Common myeloid progenitor, CD34-positive (primary cell): ENCODE measurements around the gene RDH11.
"Not testable (repeated sequence)": the region's sequence is repeated elsewhere in the genome, so short reads cannot be mapped to it uniquely, and the experiment has no call there.

Source experiments
- CTCF ChIA-PET: fragments of 350-600 bp; sonication (Branson Sonifier 250); formaldehyde crosslinking; loops from one replicate; lab custom pipeline; 2021; ENCODE audit warnings: antibody characterized with exemption; lab: Charles Lee
- POLR2A ChIA-PET: fragments of 350-600 bp; sonication (Branson Sonifier 250); formaldehyde crosslinking; loops from one replicate; lab custom pipeline; 2021; ENCODE audit warnings: antibody characterized with exemption; lab: Charles Lee
- DNase-seq, 3 donors: peaks; one replicate each; pipeline versions ENCODE4 v3.0.0 to v3.0.0-alpha.2; 2013
- H3K27ac ChIP-seq, 2 experiments: 1 replicate in 1 of 2; 2 replicates in 1 of 2; pipeline ENCODE4 v1.7.0; 2013; ENCODE audit warnings: inconsistent platforms in 2 of 2, low read length in 2 of 2, mild to moderate bottlenecking in 2 of 2, low read depth in 1 of 2, moderate library complexity in 1 of 2; ENCODE audit not compliant: severe bottlenecking in 2 of 2, insufficient read depth in 1 of 2, poor library complexity in 1 of 2
- H3K27me3 ChIP-seq, 5 experiments: replicated peaks in 2 of 5; 1 replicate in 3 of 5; 2 replicates in 2 of 5; pipeline versions ENCODE4 v1.6.1 to v1.7.0; 2013; ENCODE audit warnings: low read length in 4 of 5, mild to moderate bottlenecking in 2 of 5, moderate library complexity in 2 of 5, inconsistent platforms in 1 of 5; ENCODE audit not compliant: insufficient read depth in 5 of 5, control insufficient read depth in 4 of 5
- H3K36me3 ChIP-seq, 4 experiments: 1 replicate in 2 of 4; 2 replicates in 2 of 4; pipeline versions ENCODE4 v1.6.1 to v1.7.0; 2013; ENCODE audit warnings: low read length in 3 of 4, control low read depth in 1 of 4, mild to moderate bottlenecking in 1 of 4; ENCODE audit not compliant: control insufficient read depth in 4 of 4, insufficient read depth in 4 of 4
- H3K4me1 ChIP-seq, 4 experiments: 1 replicate in 3 of 4; 2 replicates in 1 of 4; pipeline versions ENCODE4 v1.6.1 to v1.7.1; 2013; ENCODE audit warnings: low read length in 3 of 4, mild to moderate bottlenecking in 3 of 4, control low read depth in 1 of 4, inconsistent platforms in 1 of 4, moderate library complexity in 1 of 4; ENCODE audit not compliant: control insufficient read depth in 4 of 4, insufficient read depth in 4 of 4; ENCODE audit errors: control extremely low read depth in 1 of 4
- H3K4me3 ChIP-seq, 7 experiments: 1 replicate in 4 of 7; 2 replicates in 3 of 7; pipeline versions ENCODE4 v1.5.1 to v1.7.0; 2013; ENCODE audit warnings: mild to moderate bottlenecking in 7 of 7, low read length in 6 of 7, moderate library complexity in 6 of 7, inconsistent platforms in 2 of 7, low read depth in 2 of 7, control low read depth in 1 of 7; ENCODE audit not compliant: insufficient read depth in 4 of 7, control insufficient read depth in 1 of 7; ENCODE audit errors: extremely low read depth in 1 of 7
- H3K9me3 ChIP-seq, 5 experiments: 1 replicate in 4 of 5; 2 replicates in 1 of 5; pipeline versions ENCODE4 v1.6.1 to v1.7.1; 2013; ENCODE audit warnings: low read length in 4 of 5, mild to moderate bottlenecking in 2 of 5, inconsistent platforms in 1 of 5, low read depth in 1 of 5, moderate library complexity in 1 of 5; ENCODE audit not compliant: control insufficient read depth in 4 of 5, insufficient read depth in 2 of 5; ENCODE audit errors: control extremely low read depth in 1 of 5
- WGBS: methylation state at CpG from one replicate; pipeline ENCODE4 v1.1.5; 2013; ENCODE audit not compliant: insufficient coverage; 5-methylcytosine and 5-hydroxymethylcytosine counted together

Gene RDH11

DNA sequence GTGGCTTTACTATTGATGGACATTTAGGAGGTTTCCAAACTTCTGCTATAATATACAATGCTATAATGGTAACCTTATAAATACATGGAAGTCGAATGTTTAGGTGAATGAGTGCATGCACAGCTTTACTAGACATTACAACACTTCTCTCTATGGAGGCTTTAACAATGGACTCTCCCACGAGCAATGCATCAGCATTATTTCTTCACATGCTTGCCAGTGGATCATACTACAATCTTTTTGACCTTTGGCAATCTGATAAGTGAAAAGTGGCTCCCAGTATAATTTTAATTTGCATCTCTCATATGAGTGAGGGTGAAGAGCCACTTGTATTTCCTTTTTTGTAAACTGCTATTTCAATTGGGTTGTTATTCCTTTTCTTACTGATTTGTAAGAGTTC is 24.3 kb upstream of the RDH11 start:
- WGBS = 80% methylated on average over 1 of the region's 2 CpGs
- Histone ChIP-seq H3K27me3 (no peaks in the 10 kb centered on the region), H3K27ac (no peak overlapping the region), H3K36me3 (no peaks in the 10 kb centered on the region), H3K4me3 (no peak overlapping the region), H3K9me3 (peaks cover 0 to 5% (median 0%) of the 10 kb centered on the region in 5 experiments), H3K4me1 (peaks cover 0 to 15% (median 10%) of the 10 kb centered on the region in 4 experiments)
- ChIA-PET CTCF (interaction anchor here (1.0 kb wide), 1 partner anchor 15 kb away, joined by 3 read pairs; no protein-coding TSS in a partner anchor), POLR2A (no interaction called here)
- no peak for DNase-seq

- WGBS = 100% methylated on average over 1 of the region's 3 CpGs
- peaks cover 0 to 15% (median 10%) of the 10 kb centered on the region in 4 experiments for H3K4me1 ChIP-seq
- DNase-seq, H3K4me3 ChIP-seq, H3K27ac ChIP-seq, H3K9me3 ChIP-seq, H3K27me3 ChIP-seq, H3K36me3 ChIP-seq, POLR2A ChIA-PET: not testable (repeated sequence)
- CTCF ChIA-PET = interaction anchor here (2.2 kb wide), 1 partner anchor 15 kb away, joined by 8 read pairs; no protein-coding TSS in a partner anchor
Observed at GRCh38 chr14:67719385-67719784, 23.8 kb upstream of the RDH11 start.

- no peak overlapping the region for H3K27ac ChIP-seq
- no peaks in the 10 kb centered on the region for H3K9me3 ChIP-seq
- no peaks in the 10 kb centered on the region for H3K36me3 ChIP-seq
- H3K4me3 ChIP-seq = no peak overlapping the region
- CTCF ChIA-PET = interaction anchor here (1.4 to 2.2 kb wide), 2 partner anchors 14 to 134 kb away, joined by 3 to 8 read pairs; no protein-coding TSS in a partner anchor
- no peak for DNase-seq
- 81% methylated on average over 2 of the region's 2 CpGs for WGBS
- H3K27me3 ChIP-seq = no peaks in the 10 kb centered on the region
- POLR2A ChIA-PET = no interaction called here
- peaks cover 0 to 15% (median 10%) of the 10 kb centered on the region in 4 experiments for H3K4me1 ChIP-seq
Observed at GRCh38 chr14:67718265-67718664, 22.7 kb upstream of the RDH11 start.

- H3K4me3 ChIP-seq = no peak overlapping the region
- H3K36me3 ChIP-seq = no peaks in the 10 kb centered on the region
- no peak for DNase-seq
- ChIA-PET CTCF (interaction anchor here (2.4 kb wide), 1 partner anchor 8 kb away, joined by 7 read pairs; no protein-coding TSS in a partner anchor), POLR2A (no interaction called here)
- peaks cover 0 to 3% (median 0%) of the 10 kb centered on the region in 4 experiments for H3K4me1 ChIP-seq
- H3K27ac ChIP-seq = no peak overlapping the region
- no CpG with 5 or more reads among the region's 1 CpG for WGBS
- H3K9me3 ChIP-seq = no peaks in the 10 kb centered on the region
- H3K27me3 ChIP-seq = no peaks in the 10 kb centered on the region
Observed at GRCh38 chr14:67717048-67717447, 21.5 kb upstream of the RDH11 start.

- no peaks in the 10 kb centered on the region for H3K27me3 ChIP-seq
- peaks cover 3 to 4% (median 3%) of the 10 kb centered on the region in 5 experiments for H3K9me3 ChIP-seq
- WGBS = no CpG with 5 or more reads among the region's 2 CpGs
- H3K36me3 ChIP-seq = no peaks in the 10 kb centered on the region
- peak in 2 of 3 donors; percentile 10 to 12 for DNase-seq
- H3K27ac ChIP-seq = no peak overlapping the region
- H3K4me1 ChIP-seq = no peaks in the 10 kb centered on the region
- ChIA-PET CTCF (interaction anchor here (0.6 to 2.1 kb wide), 3 partner anchors 12 to 1172 kb away, joined by 4 to 7 read pairs (median 4); no protein-coding TSS in a partner anchor), POLR2A (no interaction called here)
- no peak overlapping the region for H3K4me3 ChIP-seq
Observed at GRCh38 chr14:67710209-67710608, 14.6 kb upstream of the RDH11 start.

DNA sequence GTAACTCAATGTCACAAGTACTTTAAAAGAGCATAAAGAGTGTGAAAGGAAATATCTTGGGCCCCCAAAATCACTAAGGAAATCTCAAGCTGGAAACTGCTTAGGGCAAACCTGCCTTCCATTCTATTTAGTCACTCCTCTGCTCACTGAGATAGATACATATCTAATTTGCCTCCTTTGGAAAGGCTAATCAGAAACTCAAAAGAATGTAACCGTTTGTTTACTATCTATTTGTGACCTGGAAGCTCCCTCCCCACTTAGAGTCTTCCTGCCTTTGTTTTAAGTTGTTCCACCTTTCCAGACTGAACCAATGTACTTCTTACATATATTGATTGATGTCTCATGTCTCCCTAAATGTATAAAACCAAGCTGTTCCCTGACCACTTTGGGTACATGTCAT is 14.2 kb upstream of the RDH11 start:
- H3K9me3 ChIP-seq, DNase-seq, H3K4me3 ChIP-seq, H3K27ac ChIP-seq, H3K4me1 ChIP-seq, H3K36me3 ChIP-seq, H3K27me3 ChIP-seq, POLR2A ChIA-PET: not testable (repeated sequence)
- 100% methylated on average over 1 of the region's 1 CpG for WGBS
- CTCF ChIA-PET = interaction anchor here (0.6 to 2.1 kb wide), 4 partner anchors 13 to 1172 kb away, joined by 4 to 7 read pairs (median 4); no protein-coding TSS in a partner anchor

DNA sequence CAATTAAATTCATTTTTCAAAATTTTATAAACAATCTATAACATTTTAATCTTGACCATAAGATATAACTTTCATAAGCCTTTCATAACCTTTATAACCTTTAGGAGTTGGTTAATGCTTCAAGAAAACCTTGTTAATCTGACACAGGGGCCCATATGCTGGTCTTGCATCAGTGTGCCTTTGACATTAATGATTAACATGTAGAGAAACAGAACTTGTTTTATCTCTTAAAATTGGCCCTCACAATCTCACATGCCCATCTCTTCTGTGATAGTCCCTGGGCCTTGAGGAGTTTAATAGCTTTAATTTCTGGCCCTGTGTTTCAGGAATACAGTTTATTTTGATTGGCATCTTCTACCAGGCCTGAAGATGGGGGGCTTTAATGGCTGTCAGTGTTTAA is 13.8 kb upstream of the RDH11 start:
- H3K27ac ChIP-seq, H3K27me3 ChIP-seq, H3K36me3 ChIP-seq, H3K9me3 ChIP-seq, POLR2A ChIA-PET, DNase-seq, H3K4me3 ChIP-seq, H3K4me1 ChIP-seq: not testable (repeated sequence)
- CTCF ChIA-PET = interaction anchor here (1.3 to 2.1 kb wide), 3 partner anchors 13 to 94 kb away, joined by 4 to 7 read pairs (median 5); no protein-coding TSS in a partner anchor
